GM12878 (cell line): ENCODE measurements around the gene PROZ. TPM values are rescaled to one million over a fixed set of nuclear protein-coding genes. Genes with fewer than 3 reads are reported as not detected.

Experiments used
- ATAC-seq: fragments of 200-7000 bp; cut with Tn5 transposase; 3 replicates; pipeline ENCODE4 v1.9.1; 2020; ENCODE audit warnings: mild to moderate bottlenecking, moderate library complexity
- BruUV-seq: library from RNA; stranded (reverse); fragments of 400-500 nt; replicated peaks from 2 replicates; lab custom pipeline; 2021; lab: Mats Ljungman, UMichigan
- CTCF ChIA-PET: fragments of 300-600 bp; sonication (Branson Sonifier 250); formaldehyde crosslinking; extraction: SDS; loops from one replicate; lab custom pipeline; 2021; ENCODE audit warnings: inconsistent platforms; lab: Yijun Ruan, JAX
- POLR2A ChIA-PET: fragments of 350-600 bp; formaldehyde crosslinking; extraction: SDS; loops from one replicate; lab custom pipeline; 2021; ENCODE audit warnings: inconsistent platforms; lab: Charles Lee
- RAD21 ChIA-PET: fragments of 300-600 bp; sonication (Branson Sonifier 250); formaldehyde crosslinking; loops from one replicate; lab custom pipeline; 2023; ENCODE audit warnings: antibody characterized with exemption; ENCODE audit not compliant: unreplicated experiment; lab: Charles Lee
- SMC1A ChIA-PET: fragments of 300-600 bp; sonication (Branson Sonifier 250); formaldehyde crosslinking; loops from one replicate; lab custom pipeline; 2023; ENCODE audit not compliant: unreplicated experiment, uncharacterized antibody; lab: Charles Lee
- DNase-seq: peaks from one replicate; pipeline ENCODE4 v3.0.0-alpha.2; 2011; ENCODE audit warnings: low read depth, low spot score
- FAIRE-seq: peaks from 3 replicates; lab custom pipeline; 2011; peaks lifted over from hg19 to GRCh38; lab: Jason Lieb, UNC
- H2AFZ ChIP-seq: 2 replicates; pipeline ENCODE4 v1.6.0; 2011; ENCODE audit warnings: low read depth, low read length, control low read depth; ENCODE audit not compliant: control insufficient read depth
- H3K27ac ChIP-seq: 2 replicates; pipeline ENCODE4 v1.5.1; 2011; ENCODE audit warnings: control low read depth; ENCODE audit not compliant: control insufficient read depth, insufficient read depth
- H3K27me3 ChIP-seq, 2 experiments: replicated peaks in 1 of 2; 2 replicates each; pipeline versions ENCODE4 v1.6.0 to v1.6.1; 2011; ENCODE audit warnings: low read length in 1 of 2; ENCODE audit not compliant: control insufficient read depth in 2 of 2, insufficient read depth in 2 of 2
- H3K36me3 ChIP-seq, 2 experiments: 2 replicates each; pipeline ENCODE4 v1.5.1; 2011; ENCODE audit warnings: low read length in 1 of 2; ENCODE audit not compliant: control insufficient read depth in 2 of 2, insufficient read depth in 2 of 2
- H3K4me1 ChIP-seq: 2 replicates; pipeline ENCODE4 v1.6.1; 2011; ENCODE audit warnings: mild to moderate bottlenecking, low read length, moderate library complexity, mixed read lengths; ENCODE audit not compliant: control insufficient read depth, insufficient read depth
- H3K4me2 ChIP-seq: 2 replicates; pipeline ENCODE4 v1.6.0; 2011; ENCODE audit warnings: control low read depth; ENCODE audit not compliant: control insufficient read depth, insufficient read depth
- H3K4me3 ChIP-seq: fragments of 200-600 bp; sonication (generic); 2 replicates; pipeline ENCODE4 v1.5.1; 2016
- H3K79me2 ChIP-seq: 2 replicates; pipeline ENCODE4 v1.6.0; 2011; ENCODE audit warnings: low read length; ENCODE audit not compliant: control insufficient read depth, insufficient read depth
- H3K9ac ChIP-seq: 2 replicates; pipeline ENCODE4 v1.8.0; 2011; ENCODE audit warnings: low read length, control low read depth, mixed read lengths; ENCODE audit not compliant: control insufficient read depth, insufficient read depth
- H3K9me3 ChIP-seq: replicated peaks from 3 replicates; pipeline ENCODE4 v1.5.1; 2011; ENCODE audit warnings: mild to moderate bottlenecking, low read length; ENCODE audit not compliant: control insufficient read depth, insufficient read depth
- H4K20me1 ChIP-seq: 2 replicates; pipeline ENCODE4 v1.6.0; 2011; ENCODE audit not compliant: control insufficient read depth, insufficient read depth
- IRF3 ChIP-seq: fragments of 450-650 bp; IDR thresholded peaks from 2 replicates; pipeline ENCODE4 v1.6.1; 2014; ENCODE audit warnings: mild to moderate bottlenecking
- NFIC ChIP-seq: IDR thresholded peaks from 2 replicates; pipeline ENCODE4 v1.6.1; 2012; ENCODE audit warnings: low read depth, mild to moderate bottlenecking, inconsistent platforms, low read length, moderate library complexity
- SREBF1 ChIP-seq: IDR thresholded peaks from 2 replicates; pipeline ENCODE4 v1.6.1; 2012; ENCODE audit warnings: mild to moderate bottlenecking, low read length
- USF1 ChIP-seq: IDR thresholded peaks from 2 replicates; pipeline ENCODE4 v1.6.1; 2011; ENCODE audit warnings: borderline replicate concordance, low read depth, mild to moderate bottlenecking, moderate library complexity, mixed read lengths, low read length; ENCODE audit not compliant: insufficient read depth; ENCODE audit errors: extremely low read length
- WGBS: methylation state at CpG from one replicate; pipeline ENCODE4 v1.1.6; 2016; ENCODE audit warnings: low lambda C conversion rate; ENCODE audit not compliant: insufficient replicate concordance, insufficient coverage; ENCODE audit errors: missing lambda C conversion rate; 5-methylcytosine and 5-hydroxymethylcytosine counted together
- in situ Hi-C: fragments of 300-500 bp; cut with MboI; formaldehyde crosslinking; loops from 9 replicates; pipeline ENCODE4 v1.14.3; 2018; ENCODE audit warnings: mixed read lengths
- intact Hi-C: fragments of 100-400 bp; cut with micrococcal nuclease; formaldehyde crosslinking; loops from one replicate; pipeline ENCODE4 v1.14.2; 2022; ENCODE audit not compliant: unreplicated experiment
- polyA plus RNA-seq, 11 experiments: library from polyadenylated mRNA; depleted of rRNA in 4 of 11; unstranded in 6 of 11; stranded (reverse) in 5 of 11; fragments of >200 nt; fragmentation: Nextera tagmentation in 4 of 11; fragmentation: Illumina TruSeq in 1 of 11; extraction: Ambion mirVana in 4 of 11; extraction: Trizol in 1 of 11; gene quantifications; 1 replicate in 1 of 11; 2 replicates in 10 of 11; pipeline versions ENCODE4 v1.2.1 to v1.2.3, GENCODE V29; 2011 to 2016; ENCODE audit warnings: inconsistent platforms in 2 of 11, missing spikeins in 2 of 11, low read depth in 1 of 11
- total RNA-seq, 4 experiments: library from RNA; depleted of rRNA in 3 of 4; stranded (reverse); fragments of >200 nt in 3 of 4; fragmentation: Illumina TruSeq in 1 of 4; extraction: Trizol in 1 of 4; gene quantifications; 2 replicates each; pipeline versions ENCODE4 v1.2.1 to v1.2.3, GENCODE V29; 2013 to 2021
- TF ChIP-seq, protein P1 (sequence below): fragments of 450-650 bp; IDR thresholded peaks from 2 replicates; pipeline ENCODE4 v1.6.1; 2016; ENCODE audit warnings: mild to moderate bottlenecking

Gene PROZ
- total and polyA plus RNA-seq, 10 of the 15 experiments (the other 5 are each of a cell fraction or from before 2014, with no cell fraction given), result 0.07 to 0.24 (median 0.21) TPM; not detected in 7

DNA sequence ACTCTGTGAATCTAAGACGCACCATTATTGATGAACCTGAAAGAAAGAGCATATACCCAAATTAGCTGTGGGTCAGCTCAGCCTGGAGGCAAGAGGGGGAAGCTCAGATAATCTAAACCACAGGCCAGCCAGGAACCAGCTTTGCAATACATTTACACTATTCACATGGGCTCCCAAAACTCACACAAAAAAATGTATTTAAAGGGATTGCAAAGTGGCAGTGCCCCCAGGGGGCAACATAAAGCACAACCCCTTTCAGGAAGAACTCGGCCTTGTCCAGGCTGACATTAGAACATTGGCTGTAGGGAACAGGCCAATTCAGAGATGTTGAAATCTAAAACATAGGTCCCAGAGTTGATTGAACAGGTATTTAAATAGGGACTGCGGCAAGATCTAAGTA lies 3.2 kb upstream of the PROZ start (continued):
- no peak for TF ChIP-seq IRF3
- no peak for TF ChIP-seq USF1
- TF ChIP-seq, all 136 proteins: peak for 0

DNA sequence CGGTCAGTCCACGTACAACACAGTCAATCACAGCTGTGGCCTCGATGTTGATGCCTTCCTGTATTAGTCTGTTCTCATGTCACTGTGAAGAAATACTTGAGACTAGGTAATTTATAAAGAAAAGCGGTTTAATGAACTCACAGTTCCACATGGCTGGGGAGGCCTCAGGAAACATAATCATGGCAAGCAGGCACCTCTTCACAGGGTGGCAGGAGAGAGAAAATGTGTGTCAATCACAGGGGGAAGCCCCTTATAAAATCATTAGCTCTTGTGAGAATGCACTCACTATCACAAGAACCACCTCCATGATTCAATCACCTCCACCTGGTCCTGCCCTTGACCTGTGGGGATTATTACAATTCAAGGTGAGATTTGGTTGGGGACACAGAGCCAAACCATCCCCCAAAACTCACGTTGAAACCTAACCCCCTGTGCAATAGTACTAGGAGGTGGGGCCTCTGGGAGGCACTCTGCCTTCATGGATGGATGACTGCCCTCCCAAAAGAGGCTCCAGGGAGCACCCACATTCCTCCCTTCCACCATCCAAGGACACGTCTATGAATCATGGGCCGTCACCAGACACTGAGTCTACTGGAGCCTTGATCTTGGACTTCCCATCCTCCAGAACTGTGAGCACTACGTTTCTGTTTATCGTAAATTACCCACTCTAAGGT lies 2.3 kb upstream of the PROZ start:
- Histone ChIP-seq H4K20me1 (no peaks in the 10 kb centered on the region), H3K4me3 (no peak overlapping the region), H3K9ac (no peak overlapping the region), H3K4me2 (no peak overlapping the region), H3K4me1 (peaks cover 8% of the 10 kb centered on the region), H3K79me2 (no peaks in the 10 kb centered on the region), H3K27me3 (peaks cover 0 to 5% of the 10 kb centered on the region in 2 experiments; a peak in 3 of 4 replicates), H3K36me3 (no peaks in the 10 kb centered on the region), H3K9me3 (peaks cover 6% of the 10 kb centered on the region; the same call in 1 of the 3 replicates), H2AFZ (no peak overlapping the region), H3K27ac (no peak overlapping the region)
- intact Hi-C loops (no loop called here), in situ Hi-C loops (no loop called here)
- BruUV-seq, result no TSS peak
- DNase-seq, result no peak
- RAD21 ChIA-PET, result no interaction called here
- CTCF ChIA-PET, result no interaction called here
- SMC1A ChIA-PET, result no interaction called here
- TF ChIP-seq NFIC (no peak), SREBF1 (no peak)
- TF ChIP-seq, protein P1, sequence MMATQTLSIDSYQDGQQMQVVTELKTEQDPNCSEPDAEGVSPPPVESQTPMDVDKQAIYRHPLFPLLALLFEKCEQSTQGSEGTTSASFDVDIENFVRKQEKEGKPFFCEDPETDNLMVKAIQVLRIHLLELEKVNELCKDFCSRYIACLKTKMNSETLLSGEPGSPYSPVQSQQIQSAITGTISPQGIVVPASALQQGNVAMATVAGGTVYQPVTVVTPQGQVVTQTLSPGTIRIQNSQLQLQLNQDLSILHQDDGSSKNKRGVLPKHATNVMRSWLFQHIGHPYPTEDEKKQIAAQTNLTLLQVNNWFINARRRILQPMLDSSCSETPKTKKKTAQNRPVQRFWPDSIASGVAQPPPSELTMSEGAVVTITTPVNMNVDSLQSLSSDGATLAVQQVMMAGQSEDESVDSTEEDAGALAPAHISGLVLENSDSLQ, result peak; percentile 73
- WGBS, result 82% methylated on average over 9 of the region's 9 CpGs
- POLR2A ChIA-PET, result no interaction called here
- no peak for ATAC-seq
- FAIRE-seq, result no peak
